NCI-H524 (cell line): ENCODE results near the gene KDM5A.
A peak's percentile ranks its signal among the peaks of the same experiment; 100 is the strongest.
"Not testable (repeated sequence)": the region's sequence is repeated elsewhere in the genome, so short reads cannot be mapped to it uniquely, and the experiment has no call there.

Experiments used
- DNase-seq, 2 experiments: peaks; one replicate each; lab custom pipeline; 2025; lab: John Stamatoyannopoulos, UW

Gene KDM5A

GRCh38 chr12:332581-333205 lies 56.4 kb downstream of the KDM5A start:
- no peak for DNase-seq

- DNase-seq = no peak
These were observed 57.8 kb downstream of the KDM5A start for GRCh38 chr12:331287-331686.

- DNase-seq = no peak
These were observed 63.2 kb downstream of the KDM5A start for GRCh38 chr12:325906-326305.

GRCh38 chr12:323507-323906 lies 65.6 kb downstream of the KDM5A start:
- no peak for DNase-seq

GRCh38 chr12:321606-322326 lies 67.4 kb downstream of the KDM5A start:
- peak in 1 of 2 experiments; percentile 14 for DNase-seq

GRCh38 chr12:318759-319515 lies 70.2 kb downstream of the KDM5A start:
- DNase-seq = no peak

GRCh38 chr12:308511-308910 lies 80.6 kb downstream of the KDM5A start:
- DNase-seq = no peak

- DNase-seq = no peak
These were observed 81.7 kb downstream of the KDM5A start for GRCh38 chr12:307406-307805.

- peak; percentile 11 to 72 for DNase-seq
These were observed 84.3 kb downstream of the KDM5A start for GRCh38 chr12:304805-305204.

GRCh38 chr12:302766-303165 lies 86.4 kb downstream of the KDM5A start:
- not testable (repeated sequence) for DNase-seq

- not testable (repeated sequence) for DNase-seq
These were observed 89.0 kb downstream of the KDM5A start for GRCh38 chr12:300166-300565.

GRCh38 chr12:299511-299910 lies 89.6 kb downstream of the KDM5A start:
- DNase-seq = not testable (repeated sequence)

GRCh38 chr12:298059-298458 lies 91.1 kb downstream of the KDM5A start:
- not testable (repeated sequence) for DNase-seq

- DNase-seq = no peak
These were observed 94.0 kb downstream of the KDM5A start for GRCh38 chr12:295132-295531.

- DNase-seq = no peak
These were observed 95.9 kb downstream of the KDM5A start for GRCh38 chr12:293199-293598.

- no peak for DNase-seq
These were observed 96.9 kb downstream of the KDM5A start for GRCh38 chr12:292186-292585.

- DNase-seq = no peak
These were observed 97.9 kb downstream of the KDM5A start for GRCh38 chr12:291153-291723.

- no peak for DNase-seq
These were observed 100.4 kb downstream of the KDM5A start for GRCh38 chr12:288687-289086.

- DNase-seq = no peak
These were observed 102.4 kb downstream of the KDM5A start for GRCh38 chr12:286531-287300.

- no peak for DNase-seq
These were observed 111.1 kb downstream of the KDM5A start for GRCh38 chr12:278046-278445.

GRCh38 chr12:275812-276211 lies 113.3 kb downstream of the KDM5A start:
- DNase-seq = no peak

GRCh38 chr12:273382-273781 lies 115.7 kb downstream of the KDM5A start:
- DNase-seq = no peak
